Smooth muscle cell (in vitro differentiated cells): ENCODE measurements around the gene SORL1. TPM values are rescaled to one million over a fixed set of nuclear protein-coding genes. Genes with fewer than 3 reads are reported as not detected.

ENCODE experiments used
- DNase-seq: peaks from one replicate; lab custom pipeline; 2025; ENCODE audit not compliant: unreplicated experiment; lab: John Stamatoyannopoulos, UW
- H2AFZ ChIP-seq: fragments of 200-600 bp; sonication (generic); 2 replicates; pipeline ENCODE4 v1.6.0; 2016; ENCODE audit warnings: antibody characterized with exemption, low read depth, mild to moderate bottlenecking
- H3F3A ChIP-seq: fragments of 200-600 bp; sonication (generic); 2 replicates; pipeline ENCODE4 v1.6.0; 2017; ENCODE audit warnings: antibody characterized with exemption, low read depth
- H3K27ac ChIP-seq: fragments of 200-600 bp; sonication (generic); 2 replicates; pipeline ENCODE4 v1.5.1; 2016; ENCODE audit warnings: low read depth, mild to moderate bottlenecking
- H3K27me3 ChIP-seq: fragments of 200-600 bp; sonication (generic); 2 replicates; pipeline ENCODE4 v1.6.1; 2016; ENCODE audit warnings: low read depth, mild to moderate bottlenecking
- H3K36me3 ChIP-seq: fragments of 200-600 bp; sonication (generic); 2 replicates; pipeline ENCODE4 v1.5.1; 2016; ENCODE audit warnings: low read depth
- H3K4me1 ChIP-seq: fragments of 200-600 bp; sonication (generic); 2 replicates; pipeline ENCODE4 v1.5.1; 2016; ENCODE audit warnings: low read depth
- H3K4me2 ChIP-seq: fragments of 200-600 bp; sonication (generic); 2 replicates; pipeline ENCODE4 v1.6.0; 2016; ENCODE audit warnings: mild to moderate bottlenecking
- H3K4me3 ChIP-seq: fragments of 200-600 bp; sonication (generic); 2 replicates; pipeline ENCODE4 v1.5.1; 2016; ENCODE audit warnings: mild to moderate bottlenecking
- H3K79me2 ChIP-seq: fragments of 200-600 bp; sonication (generic); 2 replicates; pipeline ENCODE4 v1.6.0; 2016; ENCODE audit warnings: low read depth, mild to moderate bottlenecking
- H3K9ac ChIP-seq: fragments of 200-600 bp; sonication (generic); 2 replicates; pipeline ENCODE4 v1.6.0; 2016; ENCODE audit warnings: low read depth
- H3K9me3 ChIP-seq: fragments of 200-600 bp; sonication (generic); replicated peaks from 2 replicates; pipeline ENCODE4 v1.5.1; 2016; ENCODE audit warnings: low read depth
- H4K20me1 ChIP-seq: fragments of 200-600 bp; sonication (generic); 2 replicates; pipeline ENCODE4 v1.6.0; 2016; ENCODE audit warnings: low read depth
- WGBS: methylation state at CpG from one replicate; pipeline ENCODE4 v1.1.7; 2016; ENCODE audit warnings: low lambda C conversion rate; 5-methylcytosine and 5-hydroxymethylcytosine counted together
- polyA plus RNA-seq: library from polyadenylated mRNA; unstranded; fragments of >200 nt; fragmentation: Nextera tagmentation; extraction: Ambion mirVana; gene quantifications from 2 replicates; pipeline ENCODE4 v1.2.1, GENCODE V29; 2016
- total RNA-seq: library from RNA; depleted of rRNA; stranded (reverse); fragments of >200 nt; gene quantifications from 2 replicates; pipeline ENCODE4 v1.2.3, GENCODE V29; 2014
- TF ChIP-seq, protein P1 (sequence below): fragments of 200-600 bp; sonication (generic); IDR thresholded peaks from 2 replicates; pipeline ENCODE4 v1.5.1; 2017; ENCODE audit warnings: borderline replicate concordance, mild to moderate bottlenecking, antibody characterized with exemption; ENCODE audit not compliant: insufficient read depth, poor library complexity, severe bottlenecking

The SORL1 gene
- total and polyA plus RNA-seq, 2 experiments from 2014 or later: 1.2 to 5.8 TPM

DNA sequence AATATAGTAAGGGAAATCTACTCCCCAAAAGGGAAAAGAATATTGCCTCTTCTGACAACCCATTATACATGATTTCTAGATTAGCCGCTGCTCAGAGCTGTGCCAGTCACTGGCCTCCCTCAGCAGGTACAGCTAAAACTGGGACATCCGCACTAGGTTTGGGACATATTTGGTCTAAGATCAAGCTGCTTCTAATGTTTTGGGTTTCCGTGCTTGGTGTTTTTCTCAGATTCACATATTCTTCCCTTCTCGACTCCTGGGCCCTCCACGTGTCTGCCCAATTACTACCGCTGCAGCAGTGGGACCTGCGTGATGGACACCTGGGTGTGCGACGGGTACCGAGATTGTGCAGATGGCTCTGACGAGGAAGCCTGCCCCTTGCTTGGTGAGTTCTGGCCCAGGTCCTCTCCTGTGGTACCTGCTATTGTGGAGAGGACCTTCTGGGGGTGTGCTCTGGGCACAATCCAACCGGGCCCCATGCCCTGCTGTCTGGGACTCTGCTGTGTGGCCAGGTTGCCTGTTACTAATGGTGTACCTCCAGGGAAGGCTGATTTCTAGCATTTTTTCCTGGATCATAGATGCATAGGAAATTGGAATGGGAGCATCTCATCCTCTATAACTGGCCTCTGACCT is 138.8 kb downstream of the SORL1 start:
- TF ChIP-seq, protein P1, sequence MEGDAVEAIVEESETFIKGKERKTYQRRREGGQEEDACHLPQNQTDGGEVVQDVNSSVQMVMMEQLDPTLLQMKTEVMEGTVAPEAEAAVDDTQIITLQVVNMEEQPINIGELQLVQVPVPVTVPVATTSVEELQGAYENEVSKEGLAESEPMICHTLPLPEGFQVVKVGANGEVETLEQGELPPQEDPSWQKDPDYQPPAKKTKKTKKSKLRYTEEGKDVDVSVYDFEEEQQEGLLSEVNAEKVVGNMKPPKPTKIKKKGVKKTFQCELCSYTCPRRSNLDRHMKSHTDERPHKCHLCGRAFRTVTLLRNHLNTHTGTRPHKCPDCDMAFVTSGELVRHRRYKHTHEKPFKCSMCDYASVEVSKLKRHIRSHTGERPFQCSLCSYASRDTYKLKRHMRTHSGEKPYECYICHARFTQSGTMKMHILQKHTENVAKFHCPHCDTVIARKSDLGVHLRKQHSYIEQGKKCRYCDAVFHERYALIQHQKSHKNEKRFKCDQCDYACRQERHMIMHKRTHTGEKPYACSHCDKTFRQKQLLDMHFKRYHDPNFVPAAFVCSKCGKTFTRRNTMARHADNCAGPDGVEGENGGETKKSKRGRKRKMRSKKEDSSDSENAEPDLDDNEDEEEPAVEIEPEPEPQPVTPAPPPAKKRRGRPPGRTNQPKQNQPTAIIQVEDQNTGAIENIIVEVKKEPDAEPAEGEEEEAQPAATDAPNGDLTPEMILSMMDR: no peak
- Histone ChIP-seq H3K27me3 (no peaks in the 10 kb centered on the region), H4K20me1 (no peaks in the 10 kb centered on the region), H2AFZ (no peak overlapping the region), H3K4me2 (no peak overlapping the region), H3K27ac (no peak overlapping the region), H3F3A (peaks cover 4% of the 10 kb centered on the region), H3K79me2 (no peaks in the 10 kb centered on the region), H3K9ac (no peak overlapping the region), H3K4me1 (peaks cover 3% of the 10 kb centered on the region), H3K36me3 (no peaks in the 10 kb centered on the region), H3K9me3 (no peaks in the 10 kb centered on the region), H3K4me3 (no peak overlapping the region)
- DNase-seq: no peak
- WGBS: 97% methylated on average over 12 of the region's 12 CpGs

- no peaks in the 10 kb centered on the region for H3K79me2 ChIP-seq
- peak; percentile 10 for DNase-seq
- no peak overlapping the region for H2AFZ ChIP-seq
- peaks cover 4% of the 10 kb centered on the region for H3F3A ChIP-seq
- TF ChIP-seq, protein P1: peak; percentile 89
- H3K27me3 ChIP-seq: no peaks in the 10 kb centered on the region
- H3K4me2 ChIP-seq: no peak overlapping the region
- no peak overlapping the region for H3K4me3 ChIP-seq
- no peaks in the 10 kb centered on the region for H3K36me3 ChIP-seq
- H4K20me1 ChIP-seq: no peaks in the 10 kb centered on the region
- 35% methylated on average over 3 of the region's 3 CpGs for WGBS
- H3K4me1 ChIP-seq: peaks cover 3% of the 10 kb centered on the region
- no peak overlapping the region for H3K27ac ChIP-seq
- no peaks in the 10 kb centered on the region for H3K9me3 ChIP-seq
- H3K9ac ChIP-seq: no peak overlapping the region
Observed at GRCh38 chr11:121591405-121592033, 139.4 kb downstream of the SORL1 start.

DNA sequence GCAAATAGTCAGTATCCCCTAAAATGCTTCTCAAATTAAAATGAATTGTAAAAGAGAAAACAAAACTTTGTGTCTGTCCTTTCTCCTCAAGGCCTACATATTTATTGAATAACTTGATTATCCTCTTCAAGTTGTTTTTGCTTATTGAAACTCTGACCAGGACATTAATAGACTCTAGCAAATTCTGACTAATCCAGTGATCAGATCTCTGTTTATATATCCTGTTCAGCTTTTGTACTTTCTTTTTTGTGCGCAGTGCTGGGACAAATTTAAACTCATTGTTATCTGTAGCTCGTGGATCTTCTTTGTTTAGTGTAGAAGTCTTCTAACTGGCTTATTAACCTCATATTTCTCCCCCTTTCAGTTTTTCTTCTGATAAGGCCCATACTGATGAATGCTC is 140.6 kb downstream of the SORL1 start:
- Histone ChIP-seq H3K9me3 (no peaks in the 10 kb centered on the region), H3K9ac (no peak overlapping the region), H3K79me2 (no peaks in the 10 kb centered on the region), H3K36me3 (no peaks in the 10 kb centered on the region), H3K27ac (no peak overlapping the region), H3K4me1 (peaks cover 3% of the 10 kb centered on the region), H3F3A (peaks cover 4% of the 10 kb centered on the region), H2AFZ (no peak overlapping the region), H3K4me3 (no peak overlapping the region), H3K4me2 (no peak overlapping the region), H3K27me3 (no peaks in the 10 kb centered on the region), H4K20me1 (no peaks in the 10 kb centered on the region)
- no peak for DNase-seq
- TF ChIP-seq, protein P1: no peak
- WGBS: 64% methylated on average over 2 of the region's 2 CpGs
